Measurements from ENCODE around the gene HIPK2.

HIPK2 gene

GRCh38 chr7:139702313-139702731 is 75.5 kb downstream of the HIPK2 start:
- no peak overlapping the region for H3K4me2 ChIP-seq (ENCODE audit: low read length)
- H2BK120ac ChIP-seq (ENCODE audit: low read depth, low read length), result no peak overlapping the region
- H3K79me1 ChIP-seq (ENCODE audit: low read length), result no peaks in the 10 kb centered on the region
- H2BK5ac ChIP-seq (ENCODE audit: low read length), result no peak overlapping the region
- no peaks in the 10 kb centered on the region for H3K79me2 ChIP-seq (ENCODE audit: control insufficient read depth, insufficient read depth, low read length)
- H4K8ac ChIP-seq (ENCODE audit: low read depth, low read length), result no peak overlapping the region
- no peak overlapping the region for H3K56ac ChIP-seq (ENCODE audit: low read length)
- H3K27ac ChIP-seq (ENCODE audit: low read depth, low read length), result no peak overlapping the region
- no peak overlapping the region for H2AK5ac ChIP-seq (ENCODE audit: low read length)
- no peak overlapping the region for H3K4ac ChIP-seq (ENCODE audit: low read depth, low read length)
- WGBS (ENCODE audit: extremely low coverage, insufficient coverage, low lambda C conversion rate), result no CpG with 5 or more reads among the region's 8 CpGs
- H3K27me3 ChIP-seq (ENCODE audit: insufficient read depth, low read length, poor library complexity), result no peaks in the 10 kb centered on the region
- no peak overlapping the region for H2BK15ac ChIP-seq (replicated peaks; ENCODE audit: low read depth)
- peaks cover 3% of the 10 kb centered on the region for H3K4me1 ChIP-seq (ENCODE audit: control insufficient read depth, low read depth, low read length)
- H3K36me3 ChIP-seq (ENCODE audit: control insufficient read depth, insufficient read depth, low read length), result no peaks in the 10 kb centered on the region
- no peak overlapping the region for H4K5ac ChIP-seq (ENCODE audit: low read length)
- no peak overlapping the region for H3K9ac ChIP-seq (ENCODE audit: low read length)
- H3K4me3 ChIP-seq (ENCODE audit: low read length), result no peak overlapping the region
- no peak overlapping the region for H3K23ac ChIP-seq (ENCODE audit: low read length)
- no peak for DNase-seq
- H3K18ac ChIP-seq (ENCODE audit: low read length), result no peak overlapping the region

GRCh38 chr7:139701908-139702307 is 75.9 kb downstream of the HIPK2 start:
- H3K79me2 ChIP-seq (ENCODE audit: control insufficient read depth, insufficient read depth, low read length), result no peaks in the 10 kb centered on the region
- H2BK120ac ChIP-seq (ENCODE audit: low read depth, low read length), result no peak overlapping the region
- no peak overlapping the region for H4K5ac ChIP-seq (ENCODE audit: low read length)
- no peaks in the 10 kb centered on the region for H3K79me1 ChIP-seq (ENCODE audit: low read length)
- H3K56ac ChIP-seq (ENCODE audit: low read length), result no peak overlapping the region
- no peak overlapping the region for H4K8ac ChIP-seq (ENCODE audit: low read depth, low read length)
- H2BK15ac ChIP-seq (replicated peaks; ENCODE audit: low read depth), result no peak overlapping the region
- no peak overlapping the region for H3K4me3 ChIP-seq (ENCODE audit: low read length)
- no peak overlapping the region for H3K27ac ChIP-seq (ENCODE audit: low read depth, low read length)
- DNase-seq, result no peak
- no peaks in the 10 kb centered on the region for H3K36me3 ChIP-seq (ENCODE audit: control insufficient read depth, insufficient read depth, low read length)
- H3K4me1 ChIP-seq (ENCODE audit: control insufficient read depth, low read depth, low read length), result peaks cover 3% of the 10 kb centered on the region
- peak overlapping the region; percentile 52 for H3K23ac ChIP-seq (ENCODE audit: low read length)
- WGBS (ENCODE audit: extremely low coverage, insufficient coverage, low lambda C conversion rate), result no CpG with 5 or more reads among the region's 12 CpGs
- no peaks in the 10 kb centered on the region for H3K27me3 ChIP-seq (ENCODE audit: insufficient read depth, low read length, poor library complexity)
- no peak overlapping the region for H3K9ac ChIP-seq (ENCODE audit: low read length)
- H2AK5ac ChIP-seq (ENCODE audit: low read length), result no peak overlapping the region
- H3K18ac ChIP-seq (ENCODE audit: low read length), result no peak overlapping the region
- H3K4ac ChIP-seq (ENCODE audit: low read depth, low read length), result no peak overlapping the region
- H3K4me2 ChIP-seq (ENCODE audit: low read length), result no peak overlapping the region
- no peak overlapping the region for H2BK5ac ChIP-seq (ENCODE audit: low read length)

- H3K79me2 ChIP-seq (ENCODE audit: control insufficient read depth, insufficient read depth, low read length), result no peaks in the 10 kb centered on the region
- no peak overlapping the region for H2BK15ac ChIP-seq (replicated peaks; ENCODE audit: low read depth)
- no peaks in the 10 kb centered on the region for H3K36me3 ChIP-seq (ENCODE audit: control insufficient read depth, insufficient read depth, low read length)
- no peak overlapping the region for H3K18ac ChIP-seq (ENCODE audit: low read length)
- no peak overlapping the region for H3K23ac ChIP-seq (ENCODE audit: low read length)
- no peak overlapping the region for H4K5ac ChIP-seq (ENCODE audit: low read length)
- H2AK5ac ChIP-seq (ENCODE audit: low read length), result no peak overlapping the region
- H3K27me3 ChIP-seq (ENCODE audit: insufficient read depth, low read length, poor library complexity), result no peaks in the 10 kb centered on the region
- H3K4me3 ChIP-seq (ENCODE audit: low read length), result no peak overlapping the region
- H3K56ac ChIP-seq (ENCODE audit: low read length), result no peak overlapping the region
- peaks cover 3% of the 10 kb centered on the region for H3K4me1 ChIP-seq (ENCODE audit: control insufficient read depth, low read depth, low read length)
- no peak overlapping the region for H2BK120ac ChIP-seq (ENCODE audit: low read depth, low read length)
- H2BK5ac ChIP-seq (ENCODE audit: low read length), result no peak overlapping the region
- no peak overlapping the region for H3K9ac ChIP-seq (ENCODE audit: low read length)
- no peak overlapping the region for H3K27ac ChIP-seq (ENCODE audit: low read depth, low read length)
- no peak overlapping the region for H3K4me2 ChIP-seq (ENCODE audit: low read length)
- H3K79me1 ChIP-seq (ENCODE audit: low read length), result no peaks in the 10 kb centered on the region
- WGBS (ENCODE audit: extremely low coverage, insufficient coverage, low lambda C conversion rate), result no CpG with 5 or more reads among the region's 16 CpGs
- no peak overlapping the region for H3K4ac ChIP-seq (ENCODE audit: low read depth, low read length)
- H4K8ac ChIP-seq (ENCODE audit: low read depth, low read length), result no peak overlapping the region
- no peak for DNase-seq
These were observed 77.1 kb downstream of the HIPK2 start for GRCh38 chr7:139700505-139701235.

GRCh38 chr7:139699640-139700504 is 77.9 kb downstream of the HIPK2 start:
- no peaks in the 10 kb centered on the region for H3K36me3 ChIP-seq (ENCODE audit: control insufficient read depth, insufficient read depth, low read length)
- H3K4me1 ChIP-seq (ENCODE audit: control insufficient read depth, low read depth, low read length), result peaks cover 3% of the 10 kb centered on the region
- no peaks in the 10 kb centered on the region for H3K79me2 ChIP-seq (ENCODE audit: control insufficient read depth, insufficient read depth, low read length)
- H4K8ac ChIP-seq (ENCODE audit: low read depth, low read length), result no peak overlapping the region
- H2AK5ac ChIP-seq (ENCODE audit: low read length), result no peak overlapping the region
- no peak overlapping the region for H2BK120ac ChIP-seq (ENCODE audit: low read depth, low read length)
- DNase-seq, result peak; percentile 66
- H3K4me2 ChIP-seq (ENCODE audit: low read length), result no peak overlapping the region
- WGBS (ENCODE audit: extremely low coverage, insufficient coverage, low lambda C conversion rate), result no CpG with 5 or more reads among the region's 18 CpGs
- no peak overlapping the region for H3K9ac ChIP-seq (ENCODE audit: low read length)
- no peak overlapping the region for H3K4ac ChIP-seq (ENCODE audit: low read depth, low read length)
- no peak overlapping the region for H3K18ac ChIP-seq (ENCODE audit: low read length)
- H2BK15ac ChIP-seq (replicated peaks; ENCODE audit: low read depth), result no peak overlapping the region
- no peak overlapping the region for H3K56ac ChIP-seq (ENCODE audit: low read length)
- no peak overlapping the region for H3K23ac ChIP-seq (ENCODE audit: low read length)
- no peak overlapping the region for H4K5ac ChIP-seq (ENCODE audit: low read length)
- H3K4me3 ChIP-seq (ENCODE audit: low read length), result no peak overlapping the region
- H3K27me3 ChIP-seq (ENCODE audit: insufficient read depth, low read length, poor library complexity), result no peaks in the 10 kb centered on the region
- H3K27ac ChIP-seq (ENCODE audit: low read depth, low read length), result no peak overlapping the region
- no peaks in the 10 kb centered on the region for H3K79me1 ChIP-seq (ENCODE audit: low read length)
- no peak overlapping the region for H2BK5ac ChIP-seq (ENCODE audit: low read length)

- no peak overlapping the region for H3K18ac ChIP-seq (ENCODE audit: low read length)
- peaks cover 3% of the 10 kb centered on the region for H3K4me1 ChIP-seq (ENCODE audit: control insufficient read depth, low read depth, low read length)
- no peak overlapping the region for H2BK120ac ChIP-seq (ENCODE audit: low read depth, low read length)
- DNase-seq, result no peak
- H3K4me2 ChIP-seq (ENCODE audit: low read length), result no peak overlapping the region
- H3K4me3 ChIP-seq (ENCODE audit: low read length), result no peak overlapping the region
- H4K8ac ChIP-seq (ENCODE audit: low read depth, low read length), result no peak overlapping the region
- H3K4ac ChIP-seq (ENCODE audit: low read depth, low read length), result no peak overlapping the region
- H3K9ac ChIP-seq (ENCODE audit: low read length), result no peak overlapping the region
- H3K79me1 ChIP-seq (ENCODE audit: low read length), result no peaks in the 10 kb centered on the region
- H2AK5ac ChIP-seq (ENCODE audit: low read length), result no peak overlapping the region
- no peaks in the 10 kb centered on the region for H3K36me3 ChIP-seq (ENCODE audit: control insufficient read depth, insufficient read depth, low read length)
- no peak overlapping the region for H3K56ac ChIP-seq (ENCODE audit: low read length)
- H3K79me2 ChIP-seq (ENCODE audit: control insufficient read depth, insufficient read depth, low read length), result no peaks in the 10 kb centered on the region
- no peaks in the 10 kb centered on the region for H3K27me3 ChIP-seq (ENCODE audit: insufficient read depth, low read length, poor library complexity)
- no peak overlapping the region for H2BK15ac ChIP-seq (replicated peaks; ENCODE audit: low read depth)
- no peak overlapping the region for H3K23ac ChIP-seq (ENCODE audit: low read length)
- no peak overlapping the region for H4K5ac ChIP-seq (ENCODE audit: low read length)
- H3K27ac ChIP-seq (ENCODE audit: low read depth, low read length), result no peak overlapping the region
- H2BK5ac ChIP-seq (ENCODE audit: low read length), result no peak overlapping the region
- no CpG with 5 or more reads among the region's 13 CpGs for WGBS (ENCODE audit: extremely low coverage, insufficient coverage, low lambda C conversion rate)
These were observed 79.0 kb downstream of the HIPK2 start for GRCh38 chr7:139698844-139699243.
